MCF 10A (cell line): Measurements from ENCODE around the gene MARS1. TPM values are rescaled to one million over a fixed set of nuclear protein-coding genes. Genes with fewer than 3 reads are reported as not detected.
"Not testable (repeated sequence)": the region's sequence is repeated elsewhere in the genome, so short reads cannot be mapped to it uniquely, and the experiment has no call there.

Source experiments
- BruUV-seq: library from RNA; stranded (reverse); fragments of 400-500 nt; replicated peaks from 2 replicates; lab custom pipeline; 2021; lab: Mats Ljungman, UMichigan
- CTCF ChIA-PET: fragments of 300-600 bp; sonication (Branson Sonifier 250); formaldehyde crosslinking; extraction: SDS; loops from one replicate; lab custom pipeline; 2021; ENCODE audit warnings: antibody characterized with exemption, inconsistent platforms; lab: Yijun Ruan, JAX
- POLR2A ChIA-PET: fragments of 300-600, 350-650 bp; sonication (Branson Sonifier 250); formaldehyde crosslinking; extraction: SDS; loops from one replicate; lab custom pipeline; 2020; ENCODE audit warnings: antibody characterized with exemption, inconsistent platforms; lab: Yijun Ruan, JAX
- DNase-seq: peaks from one replicate; pipeline ENCODE4 v3.0.0-alpha.2; 2018; ENCODE audit not compliant: unreplicated experiment
- H3K27ac Mint-ChIP-seq: one replicate; pipeline ENCODE4 v1.8.0; 2022; ENCODE audit warnings: mild to moderate bottlenecking, low read depth, mixed read lengths; ENCODE audit not compliant: unreplicated experiment
- H3K27me3 Mint-ChIP-seq: one replicate; pipeline ENCODE4 v1.8.0; 2022; ENCODE audit warnings: mixed read lengths; ENCODE audit not compliant: insufficient read depth, unreplicated experiment
- H3K36me3 Mint-ChIP-seq: one replicate; pipeline ENCODE4 v1.8.0; 2022; ENCODE audit warnings: mild to moderate bottlenecking, moderate library complexity, mixed read lengths; ENCODE audit not compliant: insufficient read depth, unreplicated experiment
- H3K4me1 Mint-ChIP-seq: one replicate; pipeline ENCODE4 v1.8.0; 2022; ENCODE audit warnings: mixed read lengths; ENCODE audit not compliant: insufficient read depth, unreplicated experiment
- H3K4me3 Mint-ChIP-seq: one replicate; pipeline ENCODE4 v1.8.0; 2022; ENCODE audit warnings: mild to moderate bottlenecking, moderate library complexity, mixed read lengths; ENCODE audit not compliant: unreplicated experiment
- H3K9me3 Mint-ChIP-seq: one replicate; pipeline ENCODE4 v1.8.0; 2022; ENCODE audit warnings: mixed read lengths; ENCODE audit not compliant: unreplicated experiment
- intact Hi-C: fragments of 100-400 bp; cut with micrococcal nuclease; formaldehyde crosslinking; loops from 2 replicates; pipeline ENCODE4 v1.14.1; 2022
- total RNA-seq: library from RNA; stranded (reverse); gene quantifications from 2 replicates; pipeline ENCODE4 v1.2.3, GENCODE V29; 2022
- TF ChIP-seq, protein P1 (sequence below): fragments of 200-600 bp; IDR thresholded peaks from one replicate; pipeline ENCODE4 v1.8.0; 2022; ENCODE audit warnings: antibody characterized with exemption, mild to moderate bottlenecking; ENCODE audit not compliant: unreplicated experiment

MARS1 gene
- total RNA-seq, 1 experiment from 2014 or later: 762 TPM

- H3K4me3 Mint-ChIP-seq: no peak overlapping the region
- H3K4me1 Mint-ChIP-seq: peaks cover 28% of the 10 kb centered on the region
- H3K36me3 Mint-ChIP-seq: peaks cover 96% of the 10 kb centered on the region
- TF ChIP-seq, protein P1, sequence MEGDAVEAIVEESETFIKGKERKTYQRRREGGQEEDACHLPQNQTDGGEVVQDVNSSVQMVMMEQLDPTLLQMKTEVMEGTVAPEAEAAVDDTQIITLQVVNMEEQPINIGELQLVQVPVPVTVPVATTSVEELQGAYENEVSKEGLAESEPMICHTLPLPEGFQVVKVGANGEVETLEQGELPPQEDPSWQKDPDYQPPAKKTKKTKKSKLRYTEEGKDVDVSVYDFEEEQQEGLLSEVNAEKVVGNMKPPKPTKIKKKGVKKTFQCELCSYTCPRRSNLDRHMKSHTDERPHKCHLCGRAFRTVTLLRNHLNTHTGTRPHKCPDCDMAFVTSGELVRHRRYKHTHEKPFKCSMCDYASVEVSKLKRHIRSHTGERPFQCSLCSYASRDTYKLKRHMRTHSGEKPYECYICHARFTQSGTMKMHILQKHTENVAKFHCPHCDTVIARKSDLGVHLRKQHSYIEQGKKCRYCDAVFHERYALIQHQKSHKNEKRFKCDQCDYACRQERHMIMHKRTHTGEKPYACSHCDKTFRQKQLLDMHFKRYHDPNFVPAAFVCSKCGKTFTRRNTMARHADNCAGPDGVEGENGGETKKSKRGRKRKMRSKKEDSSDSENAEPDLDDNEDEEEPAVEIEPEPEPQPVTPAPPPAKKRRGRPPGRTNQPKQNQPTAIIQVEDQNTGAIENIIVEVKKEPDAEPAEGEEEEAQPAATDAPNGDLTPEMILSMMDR: no peak
- H3K9me3 Mint-ChIP-seq: no peaks in the 10 kb centered on the region
- DNase-seq: no peak
- intact Hi-C loops: no loop called here
- no TSS peak for BruUV-seq
- POLR2A ChIA-PET: no interaction called here
- no peak overlapping the region for H3K27ac Mint-ChIP-seq
- no peaks in the 10 kb centered on the region for H3K27me3 Mint-ChIP-seq
- CTCF ChIA-PET: no interaction called here
These were observed 25.4 kb downstream of the MARS1 start for GRCh38 chr12:57513266-57513665.

DNA sequence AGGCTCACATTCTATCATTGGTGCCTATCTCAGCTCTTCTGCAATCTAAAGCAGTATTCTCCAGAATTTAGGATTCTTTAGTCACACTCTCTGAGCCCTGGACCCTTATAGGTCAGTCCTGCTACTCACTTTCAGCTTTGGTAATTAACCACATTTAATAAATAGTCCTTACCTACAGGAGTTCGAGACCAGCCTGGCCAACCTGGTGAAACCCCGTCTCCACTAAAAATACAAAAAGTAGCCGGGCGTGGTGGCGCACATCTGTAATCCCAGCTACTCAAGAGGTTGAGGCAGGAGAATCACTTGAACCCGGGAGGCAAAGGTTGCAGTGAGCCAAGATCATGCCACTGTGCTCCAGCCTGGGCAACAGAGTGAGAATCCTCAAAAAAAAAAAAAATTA, 25.8 kb downstream of the MARS1 start:
- H3K4me3 Mint-ChIP-seq, H3K27ac Mint-ChIP-seq, H3K27me3 Mint-ChIP-seq, intact Hi-C loops, BruUV-seq, DNase-seq, CTCF ChIA-PET, H3K9me3 Mint-ChIP-seq: not testable (repeated sequence)
- H3K36me3 Mint-ChIP-seq: peaks cover 100% of the 10 kb centered on the region
- POLR2A ChIA-PET: interaction anchor here (0.6 to 3.0 kb wide), 3 partner anchors 9 to 231 kb away, joined by 4 to 9 read pairs (median 5); partner anchors contain the start of gene TSPAN31
- H3K4me1 Mint-ChIP-seq: peaks cover 32% of the 10 kb centered on the region

- peaks cover 100% of the 10 kb centered on the region for H3K36me3 Mint-ChIP-seq
- POLR2A ChIA-PET: interaction anchor here (0.6 to 3.0 kb wide), 4 partner anchors 10 to 230 kb away, joined by 4 to 9 read pairs (median 4); partner anchors contain the start of gene TSPAN31
These were observed 26.4 kb downstream of the MARS1 start for GRCh38 chr12:57514246-57514645.

DNA sequence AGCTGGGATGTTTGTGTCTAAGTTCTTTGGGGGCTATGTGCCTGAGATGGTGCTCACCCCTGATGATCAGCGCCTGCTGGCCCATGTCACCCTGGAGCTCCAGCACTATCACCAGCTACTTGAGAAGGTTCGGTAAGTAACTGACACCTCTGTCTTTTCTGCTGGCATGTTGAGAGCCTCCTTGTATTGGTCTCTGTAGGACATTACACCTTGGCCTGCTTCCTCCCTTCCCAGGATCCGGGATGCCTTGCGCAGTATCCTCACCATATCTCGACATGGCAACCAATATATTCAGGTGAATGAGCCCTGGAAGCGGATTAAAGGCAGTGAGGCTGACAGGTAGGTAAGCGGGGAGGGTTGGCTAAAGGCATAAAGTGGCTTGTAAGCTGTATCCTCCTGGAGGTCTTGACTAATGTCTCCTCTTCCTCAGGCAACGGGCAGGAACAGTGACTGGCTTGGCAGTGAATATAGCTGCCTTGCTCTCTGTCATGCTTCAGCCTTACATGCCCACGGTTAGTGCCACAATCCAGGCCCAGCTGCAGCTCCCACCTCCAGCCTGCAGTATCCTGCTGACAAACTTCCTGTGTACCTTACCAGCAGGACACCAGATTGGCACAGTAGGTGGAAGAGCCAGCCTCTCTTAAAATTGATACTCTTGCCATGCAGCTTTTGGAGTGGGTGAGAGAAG, 27.0 kb downstream of the MARS1 start:
- Mint-ChIP-seq H3K4me1 (peaks cover 36% of the 10 kb centered on the region), H3K27ac (no peak overlapping the region), H3K27me3 (no peaks in the 10 kb centered on the region), H3K36me3 (peaks cover 100% of the 10 kb centered on the region), H3K9me3 (no peaks in the 10 kb centered on the region), H3K4me3 (no peak overlapping the region)
- BruUV-seq: no TSS peak
- ChIA-PET CTCF (interaction anchor here (0.6 to 1.3 kb wide), 5 partner anchors 11 to 178 kb away, joined by 3 to 6 read pairs (median 3); partner anchors contain the start of genes INHBE and MARS1), POLR2A (interaction anchor here (1.1 to 3.0 kb wide), 4 partner anchors 9 to 28 kb away, joined by 3 to 9 read pairs (median 4); no protein-coding TSS in a partner anchor)
- TF ChIP-seq, protein P1: no peak
- intact Hi-C loops: no loop called here
- no peak for DNase-seq

More at GRCh38 chr12:57514246-57514645, 26.4 kb downstream of the MARS1 start:
- intact Hi-C loops, H3K27ac Mint-ChIP-seq, H3K4me3 Mint-ChIP-seq, BruUV-seq, DNase-seq, H3K9me3 Mint-ChIP-seq, H3K27me3 Mint-ChIP-seq: not testable (repeated sequence)
- CTCF ChIA-PET: interaction anchor here (0.6 to 0.7 kb wide), 2 partner anchors 26 to 178 kb away, joined by 3 to 4 read pairs; partner anchors contain the start of gene MARS1
- H3K4me1 Mint-ChIP-seq: peaks cover 38% of the 10 kb centered on the region

- BruUV-seq: no TSS peak
- intact Hi-C loops: no loop called here
- H3K4me1 Mint-ChIP-seq: peaks cover 35% of the 10 kb centered on the region
- no peak overlapping the region for H3K4me3 Mint-ChIP-seq
- H3K27ac Mint-ChIP-seq: no peak overlapping the region
- H3K36me3 Mint-ChIP-seq: peaks cover 100% of the 10 kb centered on the region
- POLR2A ChIA-PET: interaction anchor here (0.9 to 3.0 kb wide), 3 partner anchors 8 to 15 kb away, joined by 3 to 9 read pairs (median 4); no protein-coding TSS in a partner anchor
- H3K27me3 Mint-ChIP-seq: no peaks in the 10 kb centered on the region
- CTCF ChIA-PET: interaction anchor here (0.6 to 1.3 kb wide), 5 partner anchors 9 to 910 kb away, joined by 3 to 8 read pairs (median 3); partner anchors contain the start of gene INHBE
- TF ChIP-seq, protein P1: no peak
- DNase-seq: no peak
- no peaks in the 10 kb centered on the region for H3K9me3 Mint-ChIP-seq
These were observed 27.6 kb downstream of the MARS1 start for GRCh38 chr12:57515408-57515933.
